Fibroblast of the conjunctiva (primary cell): ENCODE results near the gene ZP3.
"Not testable (repeated sequence)": the region's sequence is repeated elsewhere in the genome, so short reads cannot be mapped to it uniquely, and the experiment has no call there.

Experiments
- DNase-seq: peaks from one replicate; pipeline ENCODE4 v3.0.0-alpha.2; 2010; ENCODE audit warnings: low read depth

Gene ZP3

GRCh38 chr7:76405738-76406137, 19.0 kb upstream of the ZP3 start:
- DNase-seq: no peak

DNA sequence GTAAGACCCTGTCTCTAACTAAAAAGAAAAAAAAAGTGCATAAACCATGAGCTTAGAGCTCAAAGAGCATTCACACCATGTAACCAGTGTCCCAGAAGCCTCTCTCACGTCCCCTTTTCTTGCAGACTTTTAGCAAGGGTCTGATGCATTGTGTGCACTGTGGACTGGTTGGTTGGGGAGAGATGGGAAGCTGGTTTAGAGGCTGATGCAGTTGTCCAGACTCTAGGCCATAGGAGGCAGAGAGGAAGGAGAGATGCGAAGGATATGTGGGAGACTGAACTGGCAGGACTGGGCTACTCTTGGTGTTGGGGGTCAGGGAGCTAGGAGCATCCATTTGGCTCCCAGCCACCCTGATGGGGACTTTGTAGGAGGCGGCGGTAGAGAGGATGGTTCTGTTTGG, 17.0 kb upstream of the ZP3 start:
- DNase-seq: no peak

DNA sequence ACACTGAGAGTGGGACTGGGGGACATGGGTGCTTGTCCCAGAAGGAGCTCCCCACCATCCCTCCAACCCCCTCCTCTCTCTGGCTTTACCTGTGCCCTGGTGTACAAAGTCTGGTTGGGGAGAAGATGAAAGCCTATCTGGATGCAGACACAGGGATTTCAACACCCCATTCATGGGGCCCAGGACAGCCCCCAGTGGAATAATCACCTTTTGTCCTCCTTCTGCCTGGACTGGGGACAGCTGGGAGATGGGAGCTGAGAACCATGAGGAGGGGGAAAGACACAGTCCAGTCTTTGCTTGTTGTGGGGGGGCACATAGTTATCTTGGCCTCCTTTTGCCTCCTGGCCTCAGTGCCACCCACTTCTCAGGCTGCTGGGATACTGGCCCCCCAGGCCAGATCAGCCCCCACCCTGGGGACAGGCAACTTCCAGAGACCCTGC, 16.6 kb upstream of the ZP3 start:
- DNase-seq: no peak

DNA sequence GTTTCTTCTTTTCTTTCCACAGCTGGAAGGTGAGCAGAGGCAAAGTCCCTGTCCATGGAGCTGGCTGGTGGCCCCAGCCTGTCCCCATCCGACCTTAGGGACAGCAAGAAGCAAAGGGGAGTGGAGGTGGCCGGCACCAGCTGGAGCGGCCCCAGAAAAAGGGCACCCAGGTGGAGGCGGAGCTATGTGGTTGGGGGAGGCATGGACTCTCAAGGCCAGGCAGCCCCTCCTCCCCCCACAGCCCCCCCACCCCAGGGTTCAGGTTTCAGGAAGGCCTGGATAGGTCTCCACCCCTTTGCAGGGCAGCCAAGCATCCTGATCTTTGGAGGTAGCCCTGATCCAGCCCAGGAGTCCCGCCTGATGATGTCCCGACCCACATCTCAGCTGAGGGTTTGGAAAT, 15.2 kb upstream of the ZP3 start, which contains the start of gene SSC4D:
SSC4D (minus strand) TSS at position 161 of the 400 bp plus-strand sequence. CDS start 5,258 bp downstream, outside the sequence.
- DNase-seq: no peak

DNA sequence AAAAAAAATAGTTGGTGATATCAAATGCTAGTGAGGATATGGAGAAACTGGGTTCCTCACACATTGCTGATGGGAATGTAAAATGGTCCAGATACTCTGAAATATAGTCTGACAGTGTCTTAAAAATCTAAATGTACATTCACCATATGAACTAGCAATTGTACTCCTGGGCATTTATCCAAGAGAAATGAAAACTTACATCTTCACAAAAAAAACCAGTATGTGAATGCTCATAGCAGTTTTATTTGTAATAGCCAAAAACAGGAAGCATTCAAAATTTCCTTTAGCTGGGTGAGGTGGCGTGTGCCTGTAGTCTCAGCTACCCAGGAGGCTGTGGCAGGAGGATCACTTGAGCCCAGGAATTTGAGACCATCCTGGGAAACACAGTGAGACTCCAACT, 13.1 kb upstream of the ZP3 start:
- no peak for DNase-seq

- DNase-seq: no peak
These were observed 12.5 kb upstream of the ZP3 start for GRCh38 chr7:76412249-76412648.

GRCh38 chr7:76417654-76418310, 7.0 kb upstream of the ZP3 start:
- DNase-seq: not testable (repeated sequence)

DNA sequence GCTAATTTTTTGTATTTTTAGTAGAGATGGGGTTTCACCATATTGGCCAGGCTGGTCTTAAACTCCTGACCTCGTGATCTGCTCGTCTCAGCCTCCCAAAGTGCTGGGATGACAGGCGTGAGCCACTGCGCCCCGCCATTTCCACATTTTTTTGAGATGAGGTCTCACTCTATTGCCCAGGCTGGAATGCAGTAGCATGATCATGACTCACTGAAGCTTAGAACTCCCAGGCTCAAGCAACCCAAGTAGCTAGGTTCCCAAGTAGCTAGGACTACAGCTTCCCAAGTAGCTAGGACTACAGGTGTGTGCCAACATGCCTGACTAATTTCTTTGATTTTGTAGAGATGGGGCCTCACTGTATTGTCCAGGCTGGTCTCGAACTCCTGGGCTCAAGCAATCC, 3.7 kb upstream of the ZP3 start:
- DNase-seq: peak; percentile 60

GRCh38 chr7:76423666-76424412, 911 bp upstream of the ZP3 start:
- no peak for DNase-seq

DNA sequence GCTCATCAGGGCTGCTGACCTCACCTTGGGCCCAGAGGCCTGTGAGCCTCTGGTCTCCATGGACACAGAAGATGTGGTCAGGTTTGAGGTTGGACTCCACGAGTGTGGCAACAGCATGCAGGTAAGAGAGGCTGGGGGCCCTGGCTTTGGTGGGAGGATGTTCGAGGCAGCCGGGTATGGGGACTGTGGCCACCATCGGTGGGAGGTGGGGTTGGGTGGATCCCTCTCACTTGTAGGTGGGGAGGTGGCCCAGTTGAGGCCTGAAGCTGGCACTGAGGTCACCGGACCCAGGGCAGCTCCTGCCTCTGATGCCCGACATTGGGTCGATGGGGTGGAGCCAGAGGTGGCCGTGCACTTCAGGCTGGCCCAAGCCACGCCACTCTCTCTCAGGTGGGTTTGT, 406 bp downstream of the ZP3 start:
- no peak for DNase-seq

GRCh38 chr7:76425558-76425957, 808 bp downstream of the ZP3 start:
- not testable (repeated sequence) for DNase-seq

- DNase-seq: no peak
These were observed 1.5 kb downstream of the ZP3 start for GRCh38 chr7:76426246-76426645.

DNA sequence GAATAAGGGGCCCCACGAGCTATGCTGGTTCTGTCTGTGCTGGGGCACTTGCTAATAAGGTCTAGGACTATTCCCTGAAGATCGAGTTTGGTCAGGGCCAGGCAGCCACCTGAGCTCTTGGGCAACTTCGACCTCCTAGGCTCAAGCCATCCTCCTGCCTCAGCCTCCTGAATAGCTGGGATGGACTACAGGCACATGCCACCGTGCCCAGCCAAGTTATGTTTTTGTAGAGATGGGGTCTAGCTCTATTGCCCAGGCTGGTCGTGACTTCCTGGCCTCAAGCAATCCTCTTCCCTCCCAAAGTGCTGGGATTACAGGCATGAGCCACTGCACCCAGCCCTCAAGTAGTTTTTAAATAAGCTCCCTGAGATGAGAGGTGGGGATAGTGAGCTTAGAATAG, 2.9 kb downstream of the ZP3 start:
- no peak for DNase-seq

- DNase-seq: no peak
These were observed 3.5 kb downstream of the ZP3 start for GRCh38 chr7:76428149-76428823.

- peak; percentile 35 for DNase-seq
These were observed 4.4 kb downstream of the ZP3 start for GRCh38 chr7:76428868-76429805.

GRCh38 chr7:76430211-76430610, 5.5 kb downstream of the ZP3 start:
- no peak for DNase-seq

GRCh38 chr7:76430836-76431235, 6.1 kb downstream of the ZP3 start:
- DNase-seq: no peak

DNA sequence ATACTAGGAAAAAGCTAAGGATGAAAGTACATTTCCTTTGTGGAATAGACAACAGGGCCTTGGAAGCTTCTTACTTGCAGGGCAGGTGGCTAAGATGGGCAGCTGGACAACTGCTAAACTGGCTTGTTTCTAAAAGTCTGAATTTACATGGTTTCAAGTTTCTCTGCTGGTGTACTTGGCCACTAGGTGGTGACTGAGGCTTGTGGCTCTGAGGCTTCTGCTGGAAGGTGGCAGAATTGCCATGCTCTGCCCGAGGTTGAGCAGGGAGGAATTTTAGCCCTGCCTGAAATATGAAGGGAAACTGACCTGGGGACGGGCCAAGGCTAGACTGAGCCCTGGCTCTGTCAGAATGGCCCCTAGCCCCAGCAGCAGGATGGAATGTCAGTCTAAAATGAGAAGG, 13.1 kb downstream of the ZP3 start:
- peak; percentile 85 for DNase-seq

DNA sequence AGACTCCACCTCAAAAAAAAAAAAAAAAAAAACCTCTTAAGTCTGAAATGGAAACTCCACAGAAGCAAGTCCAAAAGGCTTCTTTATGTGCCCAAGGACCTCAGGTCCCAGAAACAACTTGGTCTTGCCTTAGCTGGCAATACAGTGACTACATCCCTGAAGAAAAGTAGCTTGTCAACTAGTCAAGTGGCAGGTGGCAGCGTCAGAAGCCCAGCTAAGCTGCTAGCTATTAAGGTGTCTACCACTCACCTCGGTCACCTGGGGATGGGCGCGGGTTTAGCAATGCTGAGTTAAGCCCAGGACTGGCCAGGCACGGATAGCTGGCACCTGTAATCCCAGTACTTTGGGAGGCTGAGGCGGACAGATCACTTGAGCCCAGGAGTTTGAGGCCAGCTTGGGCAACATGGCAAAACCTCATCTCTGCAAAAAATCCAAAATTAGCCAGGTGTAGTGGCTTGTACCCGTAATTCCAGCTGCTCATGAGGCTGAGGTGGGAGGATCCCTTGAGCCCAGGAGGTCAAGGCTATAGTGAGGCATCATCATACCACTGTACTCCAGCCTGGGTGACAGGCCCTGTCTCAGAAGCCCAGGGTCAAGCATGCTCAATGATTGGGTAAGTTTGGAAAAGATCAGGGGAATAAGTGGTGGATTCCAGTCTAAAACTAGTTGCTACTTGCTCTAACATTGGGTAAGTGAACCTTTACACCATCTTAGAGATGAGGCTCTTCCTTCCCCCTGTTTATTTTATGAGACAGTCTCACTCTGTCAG, 14.6 kb downstream of the ZP3 start:
- DNase-seq: not testable (repeated sequence)

DNA sequence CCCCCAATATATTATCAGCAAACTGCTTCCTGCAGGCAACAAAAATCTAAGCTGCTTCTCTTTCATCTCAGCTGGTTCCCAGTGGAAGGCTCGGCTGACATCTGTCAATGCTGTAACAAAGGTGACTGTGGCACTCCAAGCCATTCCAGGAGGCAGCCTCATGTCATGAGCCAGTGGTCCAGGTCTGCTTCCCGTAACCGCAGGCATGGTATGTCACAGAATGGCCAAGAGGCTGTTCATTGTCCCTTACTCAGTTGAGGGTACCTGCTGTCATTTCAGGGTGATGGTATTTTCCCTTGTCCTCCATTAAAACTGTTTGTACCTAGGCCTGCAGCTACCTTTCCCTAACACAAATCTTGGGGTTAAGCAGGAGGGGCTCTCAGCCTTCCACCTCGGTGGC, 15.7 kb downstream of the ZP3 start:
- not testable (repeated sequence) for DNase-seq

GRCh38 chr7:76441792-76442191, 17.0 kb downstream of the ZP3 start:
- not testable (repeated sequence) for DNase-seq
